ENCODE results near the gene EYA2. TPM values are rescaled to one million over a fixed set of nuclear protein-coding genes. Genes with fewer than 3 reads are reported as not detected.

EYA2 gene
- polyA plus RNA-seq, 1 donor (not counting 4 experiments of a cell fraction or from before 2014, with no cell fraction given): not detected

DNA sequence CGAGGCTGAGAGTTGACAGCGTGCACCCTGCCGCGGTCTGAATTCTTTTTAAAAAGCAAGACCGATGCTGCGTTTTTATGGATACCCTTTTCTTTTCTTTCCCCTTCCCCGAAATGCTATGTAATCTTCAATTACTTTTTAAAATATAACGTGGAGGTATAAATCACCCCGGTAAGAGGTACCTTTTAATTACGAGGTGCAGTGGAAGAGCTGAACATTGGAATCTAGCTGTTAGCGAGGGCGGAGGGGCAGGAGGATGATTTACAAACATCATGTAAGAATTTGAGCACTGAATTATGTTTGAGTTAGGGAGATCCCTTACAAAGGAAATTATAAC is 1.2 kb downstream of the EYA2 start:
- H3K79me2 ChIP-seq (ENCODE audit: control insufficient read depth, insufficient read depth, low read length): no peaks in the 10 kb centered on the region
- no peaks in the 10 kb centered on the region for H3K9me1 ChIP-seq (ENCODE audit: control insufficient read depth, extremely low read depth, insufficient read depth, low read length)
- H4K20me1 ChIP-seq (ENCODE audit: control insufficient read depth, extremely low read depth, insufficient read depth, low read length): no peaks in the 10 kb centered on the region
- DNase-seq (ENCODE audit: low read depth, low spot score) (no peak), FAIRE-seq (no peak)
- H3K27ac ChIP-seq (ENCODE audit: control insufficient read depth, insufficient read depth, low read length): no peak overlapping the region
- H3K27me3 ChIP-seq (ENCODE audit: control insufficient read depth, extremely low read depth, insufficient read depth, low read length): peaks cover 44% of the 10 kb centered on the region
- TF ChIP-seq EZH2 (IDR thresholded peaks at IDR 0.05; ENCODE audit: low read length): no peak
- TF ChIP-seq, protein P1, sequence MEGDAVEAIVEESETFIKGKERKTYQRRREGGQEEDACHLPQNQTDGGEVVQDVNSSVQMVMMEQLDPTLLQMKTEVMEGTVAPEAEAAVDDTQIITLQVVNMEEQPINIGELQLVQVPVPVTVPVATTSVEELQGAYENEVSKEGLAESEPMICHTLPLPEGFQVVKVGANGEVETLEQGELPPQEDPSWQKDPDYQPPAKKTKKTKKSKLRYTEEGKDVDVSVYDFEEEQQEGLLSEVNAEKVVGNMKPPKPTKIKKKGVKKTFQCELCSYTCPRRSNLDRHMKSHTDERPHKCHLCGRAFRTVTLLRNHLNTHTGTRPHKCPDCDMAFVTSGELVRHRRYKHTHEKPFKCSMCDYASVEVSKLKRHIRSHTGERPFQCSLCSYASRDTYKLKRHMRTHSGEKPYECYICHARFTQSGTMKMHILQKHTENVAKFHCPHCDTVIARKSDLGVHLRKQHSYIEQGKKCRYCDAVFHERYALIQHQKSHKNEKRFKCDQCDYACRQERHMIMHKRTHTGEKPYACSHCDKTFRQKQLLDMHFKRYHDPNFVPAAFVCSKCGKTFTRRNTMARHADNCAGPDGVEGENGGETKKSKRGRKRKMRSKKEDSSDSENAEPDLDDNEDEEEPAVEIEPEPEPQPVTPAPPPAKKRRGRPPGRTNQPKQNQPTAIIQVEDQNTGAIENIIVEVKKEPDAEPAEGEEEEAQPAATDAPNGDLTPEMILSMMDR (optimal IDR thresholded peaks at IDR 0.05 in 1 of 3, IDR thresholded peaks at IDR 0.05 in 1 of 3, conservative IDR thresholded peaks at IDR 0.05 in 1 of 3; ENCODE audit: extremely low read depth in 1 of 3, insufficient read depth in 2 of 3, low read length in 3 of 3): no peak
- no peak overlapping the region for H3K4me2 ChIP-seq (ENCODE audit: control insufficient read depth, extremely low read depth, insufficient read depth, low read depth, low read length)
- H3K4me3 ChIP-seq (ENCODE audit: control insufficient read depth in 2 of 3, extremely low read depth in 1 of 3, insufficient read depth in 2 of 3, low read depth in 1 of 3, low read length in 3 of 3): no peak overlapping the region
- no peak overlapping the region for H2AFZ ChIP-seq (ENCODE audit: control insufficient read depth, low read length)
- H3K9ac ChIP-seq (ENCODE audit: control insufficient read depth, extremely low read depth, insufficient read depth, low read length): no peak overlapping the region
- H3K9me3 ChIP-seq (ENCODE audit: control insufficient read depth, low read depth, low read length): no peaks in the 10 kb centered on the region
- H3K36me3 ChIP-seq (ENCODE audit: control insufficient read depth in 2 of 2, extremely low read depth in 1 of 2, insufficient read depth in 2 of 2, low read length in 2 of 2): no peaks in the 10 kb centered on the region
- H3K4me1 ChIP-seq (ENCODE audit: control insufficient read depth, extremely low read depth, insufficient read depth, low read length): no peaks in the 10 kb centered on the region
- dilution Hi-C loops (cut with MboI; ENCODE audit: extremely low pct_ligation_motif_present, low sequenced_read_pairs): no loop called here

DNA sequence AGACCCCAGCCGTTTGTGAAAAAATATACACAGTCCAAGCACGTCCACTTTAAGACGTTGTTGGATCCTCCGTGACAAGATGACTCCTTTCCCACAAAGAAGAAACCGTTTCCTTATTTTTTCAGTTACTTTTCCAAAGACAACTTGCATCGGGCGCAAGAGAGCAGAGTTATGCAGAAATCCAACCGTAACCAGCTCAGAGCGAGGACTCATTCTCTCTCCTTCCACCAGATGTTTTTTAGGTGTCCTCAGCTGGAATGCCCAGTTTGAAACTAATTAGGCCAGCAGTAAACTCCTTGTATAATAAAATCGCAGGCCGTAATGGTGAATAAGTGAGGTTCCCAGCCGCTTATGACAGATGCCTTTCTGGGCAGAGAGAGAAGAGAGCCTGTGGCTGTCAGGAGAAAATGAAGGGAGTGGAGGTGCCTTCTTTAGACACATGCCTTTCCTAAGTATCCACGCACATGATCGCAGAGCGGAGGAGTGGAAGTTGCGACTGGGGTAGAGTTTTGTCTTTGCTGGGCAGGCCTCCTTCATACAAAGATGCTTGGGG is 2.8 kb downstream of the EYA2 start:
- Histone ChIP-seq H3K27ac (ENCODE audit: control insufficient read depth, insufficient read depth, low read length) (no peak overlapping the region), H3K9me3 (ENCODE audit: control insufficient read depth, low read depth, low read length) (no peaks in the 10 kb centered on the region), H3K9me1 (ENCODE audit: control insufficient read depth, extremely low read depth, insufficient read depth, low read length) (no peaks in the 10 kb centered on the region), H3K4me1 (ENCODE audit: control insufficient read depth, extremely low read depth, insufficient read depth, low read length) (no peaks in the 10 kb centered on the region), H3K4me3 (ENCODE audit: control insufficient read depth in 2 of 3, extremely low read depth in 1 of 3, insufficient read depth in 2 of 3, low read depth in 1 of 3, low read length in 3 of 3) (no peak overlapping the region), H2AFZ (ENCODE audit: control insufficient read depth, low read length) (no peak overlapping the region), H3K4me2 (ENCODE audit: control insufficient read depth, extremely low read depth, insufficient read depth, low read depth, low read length) (no peak overlapping the region), H4K20me1 (ENCODE audit: control insufficient read depth, extremely low read depth, insufficient read depth, low read length) (no peaks in the 10 kb centered on the region), H3K36me3 (ENCODE audit: control insufficient read depth in 2 of 2, extremely low read depth in 1 of 2, insufficient read depth in 2 of 2, low read length in 2 of 2) (no peaks in the 10 kb centered on the region), H3K9ac (ENCODE audit: control insufficient read depth, extremely low read depth, insufficient read depth, low read length) (no peak overlapping the region), H3K27me3 (ENCODE audit: control insufficient read depth, extremely low read depth, insufficient read depth, low read length) (peaks cover 44% of the 10 kb centered on the region), H3K79me2 (ENCODE audit: control insufficient read depth, insufficient read depth, low read length) (no peaks in the 10 kb centered on the region)
- DNase-seq (ENCODE audit: low read depth, low spot score): no peak
- dilution Hi-C loops (cut with MboI; ENCODE audit: extremely low pct_ligation_motif_present, low sequenced_read_pairs): no loop called here
- no peak for FAIRE-seq
- no peak for TF ChIP-seq EZH2 (IDR thresholded peaks at IDR 0.05; ENCODE audit: low read length)
- TF ChIP-seq, protein P1 (optimal IDR thresholded peaks at IDR 0.05 in 1 of 3, IDR thresholded peaks at IDR 0.05 in 1 of 3, conservative IDR thresholded peaks at IDR 0.05 in 1 of 3; ENCODE audit: extremely low read depth in 1 of 3, insufficient read depth in 2 of 3, low read length in 3 of 3): no peak
